ENCODE results near the gene SUV39H2. TPM values are rescaled to one million over a fixed set of nuclear protein-coding genes. Genes with fewer than 3 reads are reported as not detected.
A peak's percentile ranks its signal among the peaks of the same experiment; 100 is the strongest.

Gene SUV39H2
- total and polyA plus RNA-seq, 10 of the 15 experiments (the other 5 are each of a cell fraction or from before 2014, with no cell fraction given): 24.3 to 41.1 (median 30.0) TPM

GRCh38 chr10:14837757-14838581 is 40.7 kb upstream of the SUV39H2 start, which contains the start of the genes CDNF, HSPA14 and MSANTD7 (continued):
- TF ChIP-seq BCL3 (IDR thresholded peaks at IDR 0.05; ENCODE audit: borderline replicate concordance, insufficient read depth, low read depth, low read length, poor library complexity, severe bottlenecking) (no peak), ZBTB40 (IDR thresholded peaks at IDR 0.05; ENCODE audit: borderline replicate concordance) (peak; percentile 67; the same call in 1 of the 2 replicates), ZBED1 (IDR thresholded peaks at IDR 0.05; ENCODE audit: borderline replicate concordance) (no peak), LARP7 (IDR thresholded peaks at IDR 0.05) (peak; percentile 70), MXI1 (IDR thresholded peaks at IDR 0.05; ENCODE audit: low read depth, low read length) (peak; percentile 85), NR2F1 (conservative IDR thresholded peaks at IDR 0.05) (0 out of 2 replicates have a peak, but pooled peaks have one; percentile 19), IKZF2 (IDR thresholded peaks at IDR 0.05) (no peak; a peak in 1 of 4 replicates), MLLT1 (IDR thresholded peaks at IDR 0.05) (no peak; the same call in 1 of the 2 replicates), POU2F2 (IDR thresholded peaks at IDR 0.05; ENCODE audit: borderline replicate concordance, low read depth, low read length) (peak; percentile 57; the same call in 1 of the 3 replicates), NRF1 (conservative IDR thresholded peaks at IDR 0.05; ENCODE audit: low read depth, low read length) (peak; percentile 96), ATF7 (IDR thresholded peaks at IDR 0.05; ENCODE audit: low read depth) (peak; percentile 58), USF1 (IDR thresholded peaks at IDR 0.05; ENCODE audit: borderline replicate concordance, extremely low read length, insufficient read depth, low read depth, low read length) (no peak), SMAD5 (IDR thresholded peaks at IDR 0.05; ENCODE audit: low read depth) (no peak; the same call in 1 of the 2 replicates), EGR1 (IDR thresholded peaks at IDR 0.05; ENCODE audit: borderline replicate concordance in 1 of 2, low read depth in 2 of 2, low read length in 2 of 2) (peak in 1 of 2 experiments; percentile 73; a peak in 2 of 3 replicates), TARDBP (IDR thresholded peaks at IDR 0.05; ENCODE audit: borderline replicate concordance) (no peak), SUPT20H (IDR thresholded peaks at IDR 0.05; ENCODE audit: borderline replicate concordance, control insufficient read depth, low read depth, low read length) (no peak), KAT2A (conservative IDR thresholded peaks at IDR 0.05; ENCODE audit: control insufficient read depth, low read depth, low read length) (no peak), PBX3 (IDR thresholded peaks at IDR 0.05; ENCODE audit: insufficient replicate concordance, low read depth, low read length) (peak; percentile 79), NFXL1 (IDR thresholded peaks at IDR 0.05; ENCODE audit: borderline replicate concordance) (no peak), RFX5 (IDR thresholded peaks at IDR 0.05; ENCODE audit: low read depth, low read length) (peak; percentile 100)

All from GM12878 (cell line).